AG10803 (cell line): ENCODE data around the gene NOVA2.

Source experiments
- DNase-seq: peaks from one replicate; pipeline ENCODE4 v3.0.0; 2010; ENCODE audit warnings: low read depth
- H3K4me3 ChIP-seq: 2 replicates; pipeline ENCODE4 v1.5.1; 2011; ENCODE audit warnings: mild to moderate bottlenecking, low read length, control low read depth
- CTCF ChIP-seq: conservative IDR thresholded peaks from 2 replicates; pipeline ENCODE4 v1.5.1; 2011; ENCODE audit warnings: mild to moderate bottlenecking, low read length, control low read depth, inconsistent platforms

NOVA2 gene

GRCh38 chr19:45972081-45972946 is 1.4 kb downstream of the NOVA2 start:
- no peak overlapping the region for H3K4me3 ChIP-seq
- no peak for TF ChIP-seq CTCF
- no peak for DNase-seq

- H3K4me3 ChIP-seq = no peak overlapping the region
- no peak for TF ChIP-seq CTCF
- no peak for DNase-seq
Observed at GRCh38 chr19:45971260-45971902, 2.3 kb downstream of the NOVA2 start.

DNA sequence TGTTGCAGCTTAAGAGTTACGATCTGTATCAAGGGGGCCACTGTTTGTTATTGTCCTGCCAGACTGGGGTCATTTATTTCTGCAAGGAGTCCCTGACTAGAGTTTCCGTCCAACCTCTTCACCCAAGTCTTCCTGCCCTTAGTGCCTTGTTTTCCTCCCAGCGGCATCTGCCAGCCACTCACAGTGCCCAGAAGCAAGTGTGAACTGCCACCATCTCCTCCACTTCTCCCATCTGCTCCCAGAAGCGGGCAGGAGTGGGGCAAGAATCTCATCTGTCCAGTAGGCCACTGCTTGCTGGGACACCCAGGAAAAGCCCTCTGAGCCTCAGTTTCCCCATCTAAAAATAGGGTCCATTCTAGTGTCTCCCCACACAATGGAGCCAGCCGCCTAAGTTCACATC is 4.0 kb downstream of the NOVA2 start:
- no peak for DNase-seq
- no peak for TF ChIP-seq CTCF
- no peak overlapping the region for H3K4me3 ChIP-seq

- H3K4me3 ChIP-seq = no peak overlapping the region
- TF ChIP-seq CTCF = no peak
- no peak for DNase-seq
Observed at GRCh38 chr19:45968626-45969025, 5.0 kb downstream of the NOVA2 start.

DNA sequence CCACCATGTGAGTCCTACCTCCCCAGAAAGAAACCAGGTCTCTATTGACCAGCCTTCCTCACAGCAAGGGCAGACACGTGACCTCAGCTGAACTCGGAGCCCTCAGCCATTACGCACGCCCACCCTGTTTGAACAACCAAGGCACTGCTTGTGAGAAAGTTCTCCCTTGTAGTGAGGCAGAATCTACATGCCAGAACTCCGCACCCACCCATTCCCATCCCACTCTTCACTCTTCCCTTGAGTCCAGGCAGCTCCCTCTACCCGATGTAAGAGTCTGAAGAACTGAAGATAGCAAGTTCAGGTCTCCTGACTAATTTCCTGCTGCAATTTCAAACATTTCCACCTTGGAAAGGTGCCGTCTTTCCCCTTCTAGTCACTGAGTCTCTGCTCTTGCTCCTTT is 6.4 kb downstream of the NOVA2 start:
- no peak for DNase-seq
- TF ChIP-seq CTCF = no peak
- no peak overlapping the region for H3K4me3 ChIP-seq

DNA sequence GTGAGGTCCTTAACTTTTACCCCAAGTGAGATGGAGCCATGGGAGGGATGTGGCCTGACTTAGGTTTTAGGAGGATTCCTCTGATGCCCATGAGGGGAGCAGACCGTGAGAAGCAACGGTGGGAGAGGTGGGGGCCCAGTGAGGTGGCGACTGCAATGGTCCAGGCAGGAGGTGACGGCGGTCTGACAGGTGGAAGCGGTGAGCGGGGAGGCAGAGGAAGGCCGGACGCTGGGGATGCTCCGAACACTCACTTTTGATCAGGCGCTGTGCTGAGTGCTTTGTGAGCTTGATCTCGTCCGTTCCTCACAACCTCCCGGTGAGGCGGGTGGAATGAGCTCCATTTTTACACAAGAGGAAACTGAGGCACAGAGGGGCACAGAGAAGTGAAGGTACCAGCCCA is 11.6 kb downstream of the NOVA2 start:
- no peak for TF ChIP-seq CTCF
- no peak for DNase-seq
- H3K4me3 ChIP-seq = no peak overlapping the region
